HepG2 (cell line): ENCODE results near the gene DHCR7. TPM values are rescaled to one million over a fixed set of nuclear protein-coding genes. Genes with fewer than 3 reads are reported as not detected.

Experiments
- BATF2 ChIP-seq: sonication (generic); formaldehyde crosslinking; IDR thresholded peaks from 2 replicates; pipeline ENCODE4 v1.8.0; 2022; ENCODE audit warnings: mild to moderate bottlenecking, missing genetic modification reagents, moderate library complexity
- KLF16 ChIP-seq, 2 experiments: sonication (generic) in 1 of 2; formaldehyde crosslinking in 1 of 2; IDR thresholded peaks; 2 replicates each; pipeline versions ENCODE4 v1.6.1 to v1.8.0; 2016 to 2023; ENCODE audit warnings: missing genetic modification reagents in 2 of 2, missing compliant biosample characterization in 1 of 2
- KMT2B ChIP-seq: IDR thresholded peaks from 2 replicates; pipeline ENCODE4 v1.6.1; 2016; ENCODE audit warnings: missing genetic modification reagents, missing compliant biosample characterization
- NR2F6 ChIP-seq, 2 experiments: IDR thresholded peaks; 2 replicates each; pipeline ENCODE4 v1.6.1; 2016; ENCODE audit warnings: antibody characterized with exemption in 1 of 2, mild to moderate bottlenecking in 1 of 2
- PBX2 ChIP-seq: IDR thresholded peaks from 2 replicates; pipeline ENCODE4 v1.6.1; 2016; ENCODE audit warnings: control low read depth
- TFE3 ChIP-seq: IDR thresholded peaks from 2 replicates; pipeline ENCODE4 v1.6.1; 2016
- THAP8 ChIP-seq: sonication (generic); formaldehyde crosslinking; IDR thresholded peaks from 2 replicates; pipeline ENCODE4 v1.5.1; 2020; ENCODE audit warnings: missing genetic modification reagents, mild to moderate bottlenecking, borderline replicate concordance
- ZBTB46 ChIP-seq: sonication (generic); formaldehyde crosslinking; IDR thresholded peaks from 2 replicates; pipeline ENCODE4 v1.4.0; 2020; ENCODE audit warnings: mild to moderate bottlenecking, missing genetic modification reagents, borderline replicate concordance
- ZMYM3 ChIP-seq: sonication (generic); formaldehyde crosslinking; IDR thresholded peaks from 2 replicates; pipeline ENCODE4 v1.5.1; 2020; ENCODE audit warnings: mild to moderate bottlenecking, missing genetic modification reagents
- ZNF280B ChIP-seq: sonication (generic); formaldehyde crosslinking; IDR thresholded peaks from 2 replicates; pipeline ENCODE4 v1.5.0; 2020; ENCODE audit warnings: missing genetic modification reagents, mild to moderate bottlenecking, borderline replicate concordance
- ZNF646 ChIP-seq: sonication (generic); formaldehyde crosslinking; IDR thresholded peaks from 2 replicates; pipeline ENCODE4 v1.9.0; 2021; ENCODE audit warnings: mild to moderate bottlenecking, missing genetic modification reagents
- polyA plus RNA-seq, 8 experiments: library from polyadenylated mRNA; depleted of rRNA in 3 of 8; stranded (reverse) in 7 of 8; unstranded in 1 of 8; fragments of >200 nt; fragmentation: Illumina TruSeq in 4 of 8; extraction: Trizol in 4 of 8; gene quantifications; 2 replicates each; pipeline versions ENCODE4 v1.2.1 to v1.2.3, GENCODE V29; 2011 to 2016; ENCODE audit warnings: low read depth in 4 of 8, missing spikeins in 1 of 8, mixed read lengths in 1 of 8; ENCODE audit not compliant: insufficient read depth in 1 of 8
- total RNA-seq, 5 experiments: library from RNA; depleted of rRNA; stranded (reverse); fragments of >200 nt; fragmentation: Illumina TruSeq; extraction: Trizol; gene quantifications; 2 replicates each; pipeline ENCODE4 v1.2.3, GENCODE V29; 2016; ENCODE audit warnings: low read depth in 1 of 5

Gene DHCR7
- total and polyA plus RNA-seq, 2 of the 13 experiments (the other 11 are each of a cell fraction or from before 2014, with no cell fraction given) = 96.0 to 143 TPM

GRCh38 chr11:71448257-71449171 lies at the start of gene DHCR7 (continued):
- 0 out of 2 replicates have a peak, but pooled peaks have one; percentile 33 for TF ChIP-seq ZBTB46 (CRISPR knock-in tag)
- TF ChIP-seq PBX2 = peak; percentile 85
- TF ChIP-seq ZNF280B = peak; percentile 66; the same call in 1 of the 2 replicates
- peak; percentile 75 for TF ChIP-seq TFE3 (CRISPR knock-in tag)
- TF ChIP-seq NR2F6 (IDR thresholded peaks at IDR 0.05) = 0 out of 2 replicates have a peak, but pooled peaks have one; percentile 45
- peak; percentile 67 for TF ChIP-seq NR2F6 (CRISPR knock-in tag; IDR thresholded peaks at IDR 0.05)
- TF ChIP-seq KMT2B (CRISPR knock-in tag) = peak; percentile 75
- peak; percentile 80 for TF ChIP-seq ZMYM3 (CRISPR knock-in tag)
- TF ChIP-seq THAP8 (CRISPR knock-in tag) = 0 out of 2 replicates have a peak, but pooled peaks have one; percentile 72
- TF ChIP-seq ZNF646 (CRISPR knock-in tag) = no peak
- TF ChIP-seq KLF16 (CRISPR knock-in tag; IDR thresholded peaks at IDR 0.05) = peak; percentile 62 to 91; a peak in 2 of 4 replicates
- TF ChIP-seq BATF2 (CRISPR knock-in tag) = peak; percentile 67; the same call in 1 of the 2 replicates
